HepG2 (cell line): Measurements from ENCODE around the gene ENDOG. TPM values are rescaled to one million over a fixed set of nuclear protein-coding genes. Genes with fewer than 3 reads are reported as not detected.
A peak's percentile ranks its signal among the peaks of the same experiment; 100 is the strongest.

Experiments
- ADNP ChIP-seq: sonication (generic); formaldehyde crosslinking; IDR thresholded peaks from 2 replicates; pipeline ENCODE4 v1.4.0; 2020; ENCODE audit warnings: missing genetic modification reagents
- CHD2 ChIP-seq: IDR thresholded peaks from 2 replicates; pipeline ENCODE4 v1.6.1; 2011; ENCODE audit warnings: low read depth, low read length, improper control_type of control experiment
- ELF1 ChIP-seq: sonication (generic); formaldehyde crosslinking; IDR thresholded peaks from 2 replicates; pipeline ENCODE4 v1.4.0; 2020; ENCODE audit warnings: missing genetic modification reagents
- FOXP1 ChIP-seq, 2 experiments: fragments of 450-650 bp in 1 of 2; IDR thresholded peaks; 2 replicates each; pipeline ENCODE4 v1.6.1; 2017 to 2018; ENCODE audit warnings: antibody characterized with exemption in 1 of 2
- KDM2A ChIP-seq: sonication (generic); formaldehyde crosslinking; IDR thresholded peaks from 2 replicates; pipeline ENCODE4 v1.4.0; 2020; ENCODE audit warnings: low read depth, missing genetic modification reagents, borderline replicate concordance
- KLF15 ChIP-seq: sonication (generic); formaldehyde crosslinking; IDR thresholded peaks from 2 replicates; pipeline ENCODE4 v1.8.1; 2023; ENCODE audit warnings: borderline replicate concordance, mild to moderate bottlenecking, inconsistent platforms, missing genetic modification reagents, mixed read lengths
- SRSF4 ChIP-seq: fragments of 200-400 bp; formaldehyde crosslinking; IDR thresholded peaks from one replicate; pipeline ENCODE4 v1.6.1; 2018; ENCODE audit warnings: mild to moderate bottlenecking, low read depth, low read length, moderate library complexity; ENCODE audit not compliant: poor library complexity, severe bottlenecking
- ZNF562 ChIP-seq: sonication (generic); formaldehyde crosslinking; IDR thresholded peaks from 2 replicates; pipeline ENCODE4 v1.8.0; 2022; ENCODE audit warnings: missing genetic modification reagents, borderline replicate concordance
- ZNF720 ChIP-seq: sonication (generic); formaldehyde crosslinking; IDR thresholded peaks from 2 replicates; pipeline ENCODE4 v1.4.0; 2020; ENCODE audit warnings: missing genetic modification reagents
- ZNF747 ChIP-seq: sonication (generic); formaldehyde crosslinking; IDR thresholded peaks from 2 replicates; pipeline ENCODE4 v1.8.1; 2023; ENCODE audit warnings: missing genetic modification reagents, mild to moderate bottlenecking, borderline replicate concordance
- polyA plus RNA-seq, 8 experiments: library from polyadenylated mRNA; depleted of rRNA in 3 of 8; stranded (reverse) in 7 of 8; unstranded in 1 of 8; fragments of >200 nt; fragmentation: Illumina TruSeq in 4 of 8; extraction: Trizol in 4 of 8; gene quantifications; 2 replicates each; pipeline versions ENCODE4 v1.2.1 to v1.2.3, GENCODE V29; 2011 to 2016; ENCODE audit warnings: low read depth in 4 of 8, missing spikeins in 1 of 8, mixed read lengths in 1 of 8; ENCODE audit not compliant: insufficient read depth in 1 of 8
- total RNA-seq, 5 experiments: library from RNA; depleted of rRNA; stranded (reverse); fragments of >200 nt; fragmentation: Illumina TruSeq; extraction: Trizol; gene quantifications; 2 replicates each; pipeline ENCODE4 v1.2.3, GENCODE V29; 2016; ENCODE audit warnings: low read depth in 1 of 5
- TF ChIP-seq, protein P1 (sequence below): sonication (generic); formaldehyde crosslinking; IDR thresholded peaks from 2 replicates; pipeline ENCODE4 v1.4.0; 2020; ENCODE audit warnings: missing genetic modification reagents
- TF ChIP-seq, protein P2 (sequence below): IDR thresholded peaks from 2 replicates; pipeline ENCODE4 v1.6.1; 2016; ENCODE audit warnings: low read depth, missing genetic modification reagents, missing compliant biosample characterization
- TF ChIP-seq, protein P3 (sequence below): sonication (generic); formaldehyde crosslinking; IDR thresholded peaks from 2 replicates; pipeline ENCODE4 v1.8.0; 2022; ENCODE audit warnings: missing genetic modification reagents, mild to moderate bottlenecking, moderate library complexity, borderline replicate concordance
- TF ChIP-seq, protein P4 (sequence below): sonication (generic); formaldehyde crosslinking; IDR thresholded peaks from 2 replicates; pipeline ENCODE4 v1.8.0; 2022; ENCODE audit warnings: mild to moderate bottlenecking, missing genetic modification reagents, borderline replicate concordance

The ENDOG gene
- total and polyA plus RNA-seq, 2 of the 13 experiments (the other 11 are each of a cell fraction or from before 2014, with no cell fraction given), result 26.3 to 28.8 TPM

DNA sequence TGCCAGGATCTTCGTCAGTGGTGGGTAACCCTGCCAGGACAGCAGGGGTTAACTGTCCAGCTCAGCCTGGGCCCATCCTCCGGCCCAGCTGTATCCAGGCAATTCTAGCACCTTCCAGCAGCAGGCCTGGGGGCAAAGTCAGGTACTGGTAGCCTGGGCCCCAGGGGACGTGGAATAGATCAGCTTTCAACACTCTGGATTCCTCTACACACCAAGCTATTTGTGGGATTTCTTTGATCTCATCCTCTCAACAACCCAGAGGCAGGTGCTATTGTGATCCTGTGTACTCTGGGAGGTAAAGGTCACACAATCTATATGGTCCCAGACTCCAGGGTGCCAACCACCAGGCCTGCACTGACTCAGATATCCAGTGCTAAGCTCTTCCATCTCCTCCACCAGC lies 20.0 kb downstream of the ENDOG start (continued):
- TF ChIP-seq ZNF562 (no peak), KLF15 (CRISPR knock-in tag) (no peak), SRSF4 (no peak), ADNP (no peak), ELF1 (CRISPR knock-in tag) (0 out of 2 replicates have a peak, but pooled peaks have one; percentile 13), KDM2A (no peak), ZNF747 (no peak), ZNF720 (CRISPR knock-in tag) (no peak), CHD2 (no peak), FOXP1 (IDR thresholded peaks at IDR 0.05) (no peak; the same call in 1 of the 2 replicates), FOXP1 (CRISPR knock-in tag; IDR thresholded peaks at IDR 0.05) (peak; percentile 72; the same call in 1 of the 2 replicates)
- TF ChIP-seq, protein P1, sequence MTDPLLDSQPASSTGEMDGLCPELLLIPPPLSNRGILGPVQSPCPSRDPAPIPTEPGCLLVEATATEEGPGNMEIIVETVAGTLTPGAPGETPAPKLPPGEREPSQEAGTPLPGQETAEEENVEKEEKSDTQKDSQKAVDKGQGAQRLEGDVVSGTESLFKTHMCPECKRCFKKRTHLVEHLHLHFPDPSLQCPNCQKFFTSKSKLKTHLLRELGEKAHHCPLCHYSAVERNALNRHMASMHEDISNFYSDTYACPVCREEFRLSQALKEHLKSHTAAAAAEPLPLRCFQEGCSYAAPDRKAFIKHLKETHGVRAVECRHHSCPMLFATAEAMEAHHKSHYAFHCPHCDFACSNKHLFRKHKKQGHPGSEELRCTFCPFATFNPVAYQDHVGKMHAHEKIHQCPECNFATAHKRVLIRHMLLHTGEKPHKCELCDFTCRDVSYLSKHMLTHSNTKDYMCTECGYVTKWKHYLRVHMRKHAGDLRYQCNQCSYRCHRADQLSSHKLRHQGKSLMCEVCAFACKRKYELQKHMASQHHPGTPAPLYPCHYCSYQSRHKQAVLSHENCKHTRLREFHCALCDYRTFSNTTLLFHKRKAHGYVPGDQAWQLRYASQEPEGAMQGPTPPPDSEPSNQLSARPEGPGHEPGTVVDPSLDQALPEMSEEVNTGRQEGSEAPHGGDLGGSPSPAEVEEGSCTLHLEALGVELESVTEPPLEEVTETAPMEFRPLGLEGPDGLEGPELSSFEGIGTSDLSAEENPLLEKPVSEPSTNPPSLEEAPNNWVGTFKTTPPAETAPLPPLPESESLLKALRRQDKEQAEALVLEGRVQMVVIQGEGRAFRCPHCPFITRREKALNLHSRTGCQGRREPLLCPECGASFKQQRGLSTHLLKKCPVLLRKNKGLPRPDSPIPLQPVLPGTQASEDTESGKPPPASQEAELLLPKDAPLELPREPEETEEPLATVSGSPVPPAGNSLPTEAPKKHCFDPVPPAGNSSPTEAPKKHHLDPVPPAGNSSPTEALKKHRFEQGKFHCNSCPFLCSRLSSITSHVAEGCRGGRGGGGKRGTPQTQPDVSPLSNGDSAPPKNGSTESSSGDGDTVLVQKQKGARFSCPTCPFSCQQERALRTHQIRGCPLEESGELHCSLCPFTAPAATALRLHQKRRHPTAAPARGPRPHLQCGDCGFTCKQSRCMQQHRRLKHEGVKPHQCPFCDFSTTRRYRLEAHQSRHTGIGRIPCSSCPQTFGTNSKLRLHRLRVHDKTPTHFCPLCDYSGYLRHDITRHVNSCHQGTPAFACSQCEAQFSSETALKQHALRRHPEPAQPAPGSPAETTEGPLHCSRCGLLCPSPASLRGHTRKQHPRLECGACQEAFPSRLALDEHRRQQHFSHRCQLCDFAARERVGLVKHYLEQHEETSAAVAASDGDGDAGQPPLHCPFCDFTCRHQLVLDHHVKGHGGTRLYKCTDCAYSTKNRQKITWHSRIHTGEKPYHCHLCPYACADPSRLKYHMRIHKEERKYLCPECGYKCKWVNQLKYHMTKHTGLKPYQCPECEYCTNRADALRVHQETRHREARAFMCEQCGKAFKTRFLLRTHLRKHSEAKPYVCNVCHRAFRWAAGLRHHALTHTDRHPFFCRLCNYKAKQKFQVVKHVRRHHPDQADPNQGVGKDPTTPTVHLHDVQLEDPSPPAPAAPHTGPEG (CRISPR knock-in tag), result no peak
- TF ChIP-seq, protein P2, sequence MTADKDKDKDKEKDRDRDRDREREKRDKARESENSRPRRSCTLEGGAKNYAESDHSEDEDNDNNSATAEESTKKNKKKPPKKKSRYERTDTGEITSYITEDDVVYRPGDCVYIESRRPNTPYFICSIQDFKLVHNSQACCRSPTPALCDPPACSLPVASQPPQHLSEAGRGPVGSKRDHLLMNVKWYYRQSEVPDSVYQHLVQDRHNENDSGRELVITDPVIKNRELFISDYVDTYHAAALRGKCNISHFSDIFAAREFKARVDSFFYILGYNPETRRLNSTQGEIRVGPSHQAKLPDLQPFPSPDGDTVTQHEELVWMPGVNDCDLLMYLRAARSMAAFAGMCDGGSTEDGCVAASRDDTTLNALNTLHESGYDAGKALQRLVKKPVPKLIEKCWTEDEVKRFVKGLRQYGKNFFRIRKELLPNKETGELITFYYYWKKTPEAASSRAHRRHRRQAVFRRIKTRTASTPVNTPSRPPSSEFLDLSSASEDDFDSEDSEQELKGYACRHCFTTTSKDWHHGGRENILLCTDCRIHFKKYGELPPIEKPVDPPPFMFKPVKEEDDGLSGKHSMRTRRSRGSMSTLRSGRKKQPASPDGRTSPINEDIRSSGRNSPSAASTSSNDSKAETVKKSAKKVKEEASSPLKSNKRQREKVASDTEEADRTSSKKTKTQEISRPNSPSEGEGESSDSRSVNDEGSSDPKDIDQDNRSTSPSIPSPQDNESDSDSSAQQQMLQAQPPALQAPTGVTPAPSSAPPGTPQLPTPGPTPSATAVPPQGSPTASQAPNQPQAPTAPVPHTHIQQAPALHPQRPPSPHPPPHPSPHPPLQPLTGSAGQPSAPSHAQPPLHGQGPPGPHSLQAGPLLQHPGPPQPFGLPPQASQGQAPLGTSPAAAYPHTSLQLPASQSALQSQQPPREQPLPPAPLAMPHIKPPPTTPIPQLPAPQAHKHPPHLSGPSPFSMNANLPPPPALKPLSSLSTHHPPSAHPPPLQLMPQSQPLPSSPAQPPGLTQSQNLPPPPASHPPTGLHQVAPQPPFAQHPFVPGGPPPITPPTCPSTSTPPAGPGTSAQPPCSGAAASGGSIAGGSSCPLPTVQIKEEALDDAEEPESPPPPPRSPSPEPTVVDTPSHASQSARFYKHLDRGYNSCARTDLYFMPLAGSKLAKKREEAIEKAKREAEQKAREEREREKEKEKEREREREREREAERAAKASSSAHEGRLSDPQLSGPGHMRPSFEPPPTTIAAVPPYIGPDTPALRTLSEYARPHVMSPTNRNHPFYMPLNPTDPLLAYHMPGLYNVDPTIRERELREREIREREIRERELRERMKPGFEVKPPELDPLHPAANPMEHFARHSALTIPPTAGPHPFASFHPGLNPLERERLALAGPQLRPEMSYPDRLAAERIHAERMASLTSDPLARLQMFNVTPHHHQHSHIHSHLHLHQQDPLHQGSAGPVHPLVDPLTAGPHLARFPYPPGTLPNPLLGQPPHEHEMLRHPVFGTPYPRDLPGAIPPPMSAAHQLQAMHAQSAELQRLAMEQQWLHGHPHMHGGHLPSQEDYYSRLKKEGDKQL, result peak; percentile 91
- TF ChIP-seq, protein P3, sequence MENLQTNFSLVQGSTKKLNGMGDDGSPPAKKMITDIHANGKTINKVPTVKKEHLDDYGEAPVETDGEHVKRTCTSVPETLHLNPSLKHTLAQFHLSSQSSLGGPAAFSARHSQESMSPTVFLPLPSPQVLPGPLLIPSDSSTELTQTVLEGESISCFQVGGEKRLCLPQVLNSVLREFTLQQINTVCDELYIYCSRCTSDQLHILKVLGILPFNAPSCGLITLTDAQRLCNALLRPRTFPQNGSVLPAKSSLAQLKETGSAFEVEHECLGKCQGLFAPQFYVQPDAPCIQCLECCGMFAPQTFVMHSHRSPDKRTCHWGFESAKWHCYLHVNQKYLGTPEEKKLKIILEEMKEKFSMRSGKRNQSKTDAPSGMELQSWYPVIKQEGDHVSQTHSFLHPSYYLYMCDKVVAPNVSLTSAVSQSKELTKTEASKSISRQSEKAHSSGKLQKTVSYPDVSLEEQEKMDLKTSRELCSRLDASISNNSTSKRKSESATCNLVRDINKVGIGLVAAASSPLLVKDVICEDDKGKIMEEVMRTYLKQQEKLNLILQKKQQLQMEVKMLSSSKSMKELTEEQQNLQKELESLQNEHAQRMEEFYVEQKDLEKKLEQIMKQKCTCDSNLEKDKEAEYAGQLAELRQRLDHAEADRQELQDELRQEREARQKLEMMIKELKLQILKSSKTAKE, result no peak; the same call in 1 of the 2 replicates
- TF ChIP-seq, protein P4, sequence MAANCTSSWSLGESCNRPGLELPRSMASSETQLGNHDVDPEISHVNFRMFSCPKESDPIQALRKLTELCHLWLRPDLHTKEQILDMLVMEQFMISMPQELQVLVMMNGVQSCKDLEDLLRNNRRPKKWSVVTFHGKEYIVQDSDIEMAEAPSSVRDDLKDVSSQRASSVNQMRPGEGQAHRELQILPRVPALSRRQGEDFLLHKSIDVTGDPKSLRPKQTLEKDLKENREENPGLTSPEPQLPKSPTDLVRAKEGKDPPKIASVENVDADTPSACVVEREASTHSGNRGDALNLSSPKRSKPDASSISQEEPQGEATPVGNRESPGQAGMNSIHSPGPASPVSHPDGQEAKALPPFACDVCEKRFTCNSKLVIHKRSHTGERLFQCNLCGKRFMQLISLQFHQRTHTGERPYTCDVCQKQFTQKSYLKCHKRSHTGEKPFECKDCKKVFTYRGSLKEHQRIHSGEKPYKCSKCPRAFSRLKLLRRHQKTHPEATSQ (CRISPR knock-in tag), result no peak
